SKM-1 treated with dmso at 0.1 percent for 144 hours (cell line): ENCODE data around the gene TRAF3IP1.
A peak's percentile ranks its signal among the peaks of the same experiment; 100 is the strongest.

Experiments
- DNase-seq: peaks from one replicate; lab custom pipeline; 2025; ENCODE audit not compliant: unreplicated experiment; lab: John Stamatoyannopoulos, UW

The TRAF3IP1 gene

DNA sequence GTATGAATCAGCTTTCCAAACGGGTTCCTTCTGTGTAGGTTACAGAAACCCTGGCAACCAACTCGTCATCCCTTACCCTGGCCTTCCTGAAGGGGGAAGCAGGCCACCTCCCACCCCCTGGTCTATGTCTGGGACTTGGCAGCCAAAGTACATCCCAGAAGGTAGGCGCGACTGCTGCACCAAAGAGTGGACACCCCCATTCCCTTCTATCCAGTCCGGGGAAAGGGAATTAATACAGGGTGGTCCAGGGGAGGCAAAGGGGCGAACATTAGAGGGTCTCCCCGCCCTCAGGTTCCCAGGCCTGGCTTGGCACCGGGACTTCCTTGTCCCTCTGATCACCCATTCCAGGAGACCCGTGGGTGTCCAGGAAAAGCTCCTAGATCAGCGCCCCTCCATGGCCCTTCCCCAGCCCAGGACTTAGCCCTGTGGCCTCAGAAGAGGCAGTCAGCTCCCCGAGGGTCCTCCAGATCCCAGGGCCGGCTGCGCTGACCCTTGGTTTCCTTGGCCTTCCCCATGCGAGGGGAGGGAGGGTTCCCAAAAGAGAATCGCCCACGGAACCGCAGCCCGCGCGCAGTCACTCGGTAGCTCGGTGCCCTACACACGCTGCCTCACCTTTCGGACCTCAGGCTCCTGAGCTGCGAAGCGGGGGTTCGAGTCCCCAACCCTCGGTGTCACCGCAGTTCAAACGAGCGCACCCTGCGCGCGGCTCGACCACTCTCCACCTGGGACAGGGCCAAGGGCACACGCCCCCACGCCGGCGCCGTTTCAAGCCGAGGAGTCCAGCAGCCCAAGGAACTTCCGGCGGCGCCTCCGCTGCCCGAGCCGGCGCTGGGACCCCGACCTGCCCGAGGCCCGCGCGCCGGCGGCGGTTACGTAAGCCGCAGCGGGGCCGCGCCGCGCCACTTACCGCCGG is 32.3 kb upstream of the TRAF3IP1 start, which contains the start of gene PER2:
Gene PER2 (minus strand): TSS at position 874 of the 913 bp plus-strand sequence. CDS start 10,674 bp downstream, outside the sequence.
- peak; percentile 75 for DNase-seq

- DNase-seq, result peak; percentile 97
Observed at GRCh38 chr2:238288650-238289573, 31.4 kb upstream of the TRAF3IP1 start.

DNA sequence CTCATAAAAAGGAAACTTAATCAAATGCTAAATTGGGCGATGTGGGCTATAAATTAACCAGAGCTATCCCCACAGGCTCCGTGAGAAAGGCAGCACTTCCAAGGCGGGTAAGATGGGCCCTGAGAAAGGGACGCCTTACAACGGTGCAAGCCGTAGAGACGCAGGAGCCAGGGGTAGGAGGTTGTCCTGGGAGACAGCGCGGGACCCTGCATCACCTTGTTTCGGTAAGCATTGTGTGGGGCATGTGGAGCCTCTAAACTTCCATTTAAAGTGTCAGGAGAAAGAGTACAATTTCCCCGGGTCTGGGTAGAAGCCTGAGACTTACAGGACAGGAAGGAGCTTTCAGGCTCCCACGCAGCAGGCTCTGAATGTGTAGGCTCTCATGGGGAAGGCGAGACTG is 30.7 kb upstream of the TRAF3IP1 start:
- DNase-seq, result no peak

- DNase-seq, result no peak
Observed at GRCh38 chr2:238290091-238290509, 30.2 kb upstream of the TRAF3IP1 start.

GRCh38 chr2:238290715-238291549 is 29.4 kb upstream of the TRAF3IP1 start:
- no peak for DNase-seq

GRCh38 chr2:238291550-238292281 is 28.6 kb upstream of the TRAF3IP1 start:
- no peak for DNase-seq

GRCh38 chr2:238294046-238294392 is 26.3 kb upstream of the TRAF3IP1 start:
- no peak for DNase-seq

- DNase-seq, result no peak
Observed at GRCh38 chr2:238294393-238295143, 25.8 kb upstream of the TRAF3IP1 start.

DNA sequence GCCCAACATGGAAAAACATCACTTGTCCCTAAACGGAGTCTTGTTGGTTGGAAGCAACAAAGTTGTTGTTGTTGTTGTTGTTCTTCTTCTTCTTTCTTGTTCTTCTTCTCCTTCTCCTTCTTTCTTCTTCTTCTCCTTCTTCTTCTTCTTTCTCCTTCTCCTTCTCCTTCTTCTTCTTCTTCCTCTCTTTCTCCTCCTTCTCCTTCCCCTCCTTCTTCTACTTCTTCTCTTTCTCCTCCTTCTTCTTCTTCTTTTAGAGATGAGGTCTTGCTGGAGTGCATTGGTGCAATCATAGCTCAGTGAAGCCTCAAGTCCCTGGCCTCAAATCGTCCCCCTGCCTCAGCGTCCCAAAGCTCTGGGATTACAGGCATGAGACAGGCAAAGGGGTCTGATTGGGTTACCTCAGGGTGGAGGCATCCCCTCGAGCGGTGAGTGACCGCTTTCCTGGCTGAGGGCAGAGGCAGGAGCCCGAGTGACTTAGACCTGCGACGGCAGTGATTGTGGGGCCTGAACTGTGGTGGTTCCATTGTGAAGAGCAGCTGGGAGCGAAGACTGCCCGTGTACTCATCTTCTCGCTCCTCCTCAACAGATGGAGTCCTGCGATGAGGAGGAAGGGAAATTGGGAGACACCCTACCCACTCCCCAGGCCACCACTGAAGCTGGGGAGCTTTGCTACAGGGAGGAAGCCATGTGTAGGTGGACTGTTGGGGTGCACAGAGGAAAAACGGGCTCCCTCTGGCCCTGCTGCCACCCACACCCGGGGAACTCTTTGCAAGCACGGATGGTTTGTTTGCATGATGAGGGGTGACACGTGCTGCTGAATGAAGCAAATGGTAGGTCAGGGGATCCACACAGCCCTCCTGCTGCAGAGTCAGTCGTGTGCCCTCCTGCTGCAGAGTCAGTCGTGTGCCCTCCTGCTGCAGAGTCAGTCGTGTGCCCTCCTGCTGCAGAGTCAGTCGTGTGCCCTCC is 24.9 kb upstream of the TRAF3IP1 start:
- no peak for DNase-seq

GRCh38 chr2:238296638-238297457 is 23.5 kb upstream of the TRAF3IP1 start:
- no peak for DNase-seq

DNA sequence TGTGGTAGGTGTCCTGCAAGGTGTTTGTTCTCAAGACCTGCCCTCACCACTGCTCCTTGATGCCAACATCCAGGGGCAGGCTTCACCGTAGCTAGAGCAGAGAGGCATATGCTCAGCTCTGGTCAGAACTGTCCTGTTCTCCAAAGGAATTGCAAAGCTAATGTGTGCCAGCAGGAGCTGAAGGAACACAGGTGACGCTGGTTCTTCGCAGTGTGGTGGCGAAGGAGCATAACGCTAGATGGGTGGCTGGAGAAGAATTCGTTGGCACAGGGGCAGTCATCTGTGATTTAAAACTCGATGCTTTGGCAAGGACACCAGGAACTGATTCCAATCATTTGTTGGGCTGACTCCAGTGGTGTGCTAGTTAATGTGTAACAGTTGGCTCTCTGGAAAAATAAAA is 20.5 kb upstream of the TRAF3IP1 start:
- DNase-seq, result no peak

DNA sequence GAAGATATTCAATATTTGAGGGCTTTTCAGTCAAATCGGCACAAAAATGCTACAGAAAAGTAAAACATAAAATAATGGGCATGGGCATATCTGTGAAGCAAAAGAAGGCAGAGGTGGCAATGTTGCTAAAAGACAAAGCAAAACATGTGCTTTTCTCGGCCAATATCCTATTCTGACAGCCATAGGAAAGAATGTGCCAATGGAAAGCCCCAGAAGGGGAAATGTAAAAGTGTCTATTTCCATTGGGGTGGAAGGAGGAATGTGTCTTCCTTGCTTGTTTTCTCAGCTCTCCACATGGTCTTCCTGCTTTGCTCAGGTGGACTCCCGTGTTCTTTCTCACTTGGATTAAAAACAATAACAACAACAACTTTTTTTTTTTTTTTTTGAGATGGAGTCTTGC is 18.2 kb upstream of the TRAF3IP1 start:
- DNase-seq, result no peak

DNA sequence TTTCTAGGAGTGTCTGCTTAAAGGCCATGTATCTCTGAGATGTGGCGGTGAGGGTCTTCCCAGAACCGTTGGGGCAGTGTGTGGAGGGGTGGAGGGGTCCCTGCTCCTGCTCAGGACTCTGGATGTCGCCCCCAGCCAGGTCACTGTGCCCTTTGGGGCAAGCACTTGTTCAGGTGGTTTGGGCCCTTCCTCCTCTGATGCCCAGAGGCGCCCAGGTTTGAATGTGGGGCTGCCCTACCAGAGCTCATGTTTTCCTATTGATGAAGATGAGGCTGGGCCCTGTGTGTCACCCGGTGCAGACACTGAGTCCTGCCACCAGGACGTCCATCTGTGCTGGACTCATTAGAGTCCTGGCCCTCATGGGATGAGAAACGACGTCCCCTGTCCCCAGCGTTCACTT is 17.6 kb upstream of the TRAF3IP1 start:
- DNase-seq, result no peak

DNA sequence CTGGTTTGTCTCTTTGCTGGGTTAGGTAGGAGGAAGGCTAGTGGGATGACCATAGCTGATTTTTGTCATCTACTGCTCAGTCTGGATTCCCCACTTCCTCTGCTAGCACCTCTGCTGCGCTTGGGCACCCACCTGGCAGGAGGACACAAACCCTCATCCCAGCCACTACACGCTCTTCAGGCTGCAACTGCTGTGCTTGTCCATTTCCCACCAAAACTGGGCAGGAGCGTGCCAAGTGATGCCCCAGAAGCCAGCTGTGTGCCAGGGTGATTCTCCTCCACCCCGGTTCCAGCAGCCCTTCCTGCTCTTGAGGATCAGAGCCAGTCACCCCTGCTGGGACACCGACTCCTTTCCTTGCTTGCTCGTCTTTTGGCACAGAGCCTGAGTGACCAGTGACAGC is 16.2 kb upstream of the TRAF3IP1 start:
- no peak for DNase-seq

DNA sequence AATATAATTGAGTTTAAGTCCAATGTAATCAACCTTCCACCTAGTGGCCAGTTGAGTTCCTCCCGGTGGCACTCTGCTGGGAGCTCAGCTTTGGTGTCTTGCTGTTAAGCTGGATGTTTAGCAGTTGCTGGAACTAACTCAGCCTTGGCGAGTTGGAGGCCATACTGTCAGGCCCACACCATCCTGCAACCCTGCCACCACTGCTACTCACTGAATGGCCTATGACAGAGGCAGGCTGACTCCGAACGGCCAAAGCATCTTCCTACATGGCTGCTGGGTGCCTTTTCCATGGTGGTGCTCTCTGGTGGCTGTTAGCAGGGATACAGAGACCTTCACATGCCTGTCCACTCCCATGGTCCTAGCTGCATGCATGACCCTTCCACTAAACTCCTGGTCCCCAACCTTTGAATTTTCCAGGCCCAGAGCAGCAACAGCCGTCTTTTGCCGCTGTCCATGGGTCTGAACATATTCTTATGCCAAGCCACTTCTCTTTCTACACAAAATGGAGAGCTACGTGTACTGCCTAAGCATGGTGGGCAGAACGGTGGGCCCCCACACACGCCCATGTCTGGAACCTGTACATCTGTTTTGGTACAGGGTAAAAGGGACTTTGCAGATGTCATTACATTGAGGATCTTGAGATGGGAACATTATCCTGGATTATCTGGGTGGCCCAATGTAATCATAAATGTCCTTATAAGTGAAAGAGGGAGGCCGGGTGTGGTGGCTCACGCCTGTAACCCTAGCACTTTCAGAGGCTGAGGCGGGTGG is 15.0 kb upstream of the TRAF3IP1 start:
- no peak for DNase-seq

GRCh38 chr2:238305965-238306671 is 14.2 kb upstream of the TRAF3IP1 start:
- no peak for DNase-seq
